Lower leg skin (tissue), 3 donors: Measurements from ENCODE around the gene DCHS1.

ENCODE experiments used
- POLR2A ChIP-seq, 2 donors: fragments of 450-650 bp; IDR thresholded peaks; one replicate each; pipeline ENCODE4 v1.6.1; 2016 to 2017; ENCODE audit warnings: antibody characterized with exemption in 2 of 2, mild to moderate bottlenecking in 1 of 2, moderate library complexity in 1 of 2
- TF ChIP-seq, protein P1 (sequence below), 3 donors: fragments of 450-650 bp; IDR thresholded peaks; one replicate each; pipeline ENCODE4 v1.5.1; 2016; ENCODE audit warnings: antibody characterized with exemption in 3 of 3, mild to moderate bottlenecking in 3 of 3, moderate library complexity in 2 of 3

DNA sequence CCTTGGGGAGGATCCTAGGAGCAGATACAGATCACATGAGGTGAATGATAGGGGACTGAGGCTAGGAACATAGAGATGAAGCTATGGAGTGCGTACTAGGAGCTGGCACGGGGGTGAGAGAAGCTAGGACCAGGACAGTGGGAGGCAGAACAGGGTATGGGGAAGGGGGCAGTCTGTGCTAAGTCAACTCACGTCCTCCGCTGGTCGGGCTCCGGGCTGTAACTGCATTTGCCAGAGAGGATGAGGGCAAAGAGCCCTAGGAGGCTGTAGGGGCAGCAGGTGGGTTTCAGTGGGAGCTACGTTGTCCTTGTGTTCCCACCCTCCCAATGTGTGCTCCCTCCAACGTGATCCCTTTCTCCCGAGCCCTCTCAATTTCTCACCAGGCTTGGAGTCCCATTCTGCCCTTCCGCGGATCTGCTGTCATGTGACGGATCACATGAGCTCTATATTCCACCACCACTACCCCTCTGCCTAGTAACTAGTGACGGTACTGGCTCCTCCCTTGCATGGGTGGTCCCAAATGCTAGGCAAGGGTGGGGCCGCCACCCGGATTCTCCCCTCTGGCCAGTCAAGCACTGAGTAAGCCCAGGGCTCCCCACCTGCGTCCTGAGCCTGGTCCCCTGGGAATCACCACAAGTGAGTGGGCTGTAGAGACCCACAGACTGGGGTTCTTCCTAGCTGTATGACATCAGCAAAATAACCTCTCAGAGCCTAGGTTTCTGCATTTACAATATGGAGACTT is 36.4 kb downstream of the DCHS1 start, which contains the start of gene TPP1:
- TF ChIP-seq, protein P1, sequence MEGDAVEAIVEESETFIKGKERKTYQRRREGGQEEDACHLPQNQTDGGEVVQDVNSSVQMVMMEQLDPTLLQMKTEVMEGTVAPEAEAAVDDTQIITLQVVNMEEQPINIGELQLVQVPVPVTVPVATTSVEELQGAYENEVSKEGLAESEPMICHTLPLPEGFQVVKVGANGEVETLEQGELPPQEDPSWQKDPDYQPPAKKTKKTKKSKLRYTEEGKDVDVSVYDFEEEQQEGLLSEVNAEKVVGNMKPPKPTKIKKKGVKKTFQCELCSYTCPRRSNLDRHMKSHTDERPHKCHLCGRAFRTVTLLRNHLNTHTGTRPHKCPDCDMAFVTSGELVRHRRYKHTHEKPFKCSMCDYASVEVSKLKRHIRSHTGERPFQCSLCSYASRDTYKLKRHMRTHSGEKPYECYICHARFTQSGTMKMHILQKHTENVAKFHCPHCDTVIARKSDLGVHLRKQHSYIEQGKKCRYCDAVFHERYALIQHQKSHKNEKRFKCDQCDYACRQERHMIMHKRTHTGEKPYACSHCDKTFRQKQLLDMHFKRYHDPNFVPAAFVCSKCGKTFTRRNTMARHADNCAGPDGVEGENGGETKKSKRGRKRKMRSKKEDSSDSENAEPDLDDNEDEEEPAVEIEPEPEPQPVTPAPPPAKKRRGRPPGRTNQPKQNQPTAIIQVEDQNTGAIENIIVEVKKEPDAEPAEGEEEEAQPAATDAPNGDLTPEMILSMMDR (IDR thresholded peaks at IDR 0.05) = no peak
- peak in 1 of 2 donors; percentile 62 for TF ChIP-seq POLR2A (IDR thresholded peaks at IDR 0.05)
